GM10248 (cell line): ENCODE results near the gene PSTPIP1.
A peak's percentile ranks its signal among the peaks of the same experiment; 100 is the strongest.

Source experiments
- CTCF ChIA-PET: fragments of 300-600 bp; sonication (Branson Sonifier 250); formaldehyde crosslinking; extraction: SDS; loops from one replicate; lab custom pipeline; 2021; ENCODE audit warnings: antibody characterized with exemption; lab: Yijun Ruan, JAX
- POLR2A ChIA-PET: fragments of 350-650 bp; sonication (Branson Sonifier 250); formaldehyde crosslinking; extraction: SDS; loops from one replicate; lab custom pipeline; 2020; ENCODE audit warnings: antibody characterized with exemption; lab: Yijun Ruan, JAX
- DNase-seq: peaks from one replicate; pipeline ENCODE4 v3.0.0; 2012; ENCODE audit errors: extremely low spot score
- TF ChIP-seq, protein P1 (sequence below): IDR thresholded peaks from 2 replicates; pipeline ENCODE4 v1.5.1; 2012; ENCODE audit warnings: mild to moderate bottlenecking, low read depth; ENCODE audit errors: extremely low read depth, missing control alignments, control extremely low read depth

The PSTPIP1 gene

DNA sequence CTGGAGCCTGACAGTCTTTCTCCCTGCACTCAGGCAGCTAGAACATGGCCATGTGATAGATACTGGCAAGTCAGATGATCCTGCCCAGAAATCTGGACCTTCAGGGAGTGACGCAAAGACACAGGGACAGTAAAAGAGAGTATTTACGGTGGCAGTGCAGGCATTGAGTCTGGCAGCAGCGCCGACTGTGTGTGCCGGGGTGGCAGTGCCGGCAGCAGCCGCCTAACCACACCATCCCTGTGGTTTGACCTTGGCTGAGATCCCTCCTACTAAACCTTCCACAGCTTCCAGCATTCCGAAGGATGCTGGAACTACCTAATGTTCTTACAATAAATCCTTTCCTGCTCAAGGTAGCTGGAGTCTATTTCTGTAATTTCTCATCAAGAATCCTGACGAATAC, 80.6 kb downstream of the PSTPIP1 start:
- ChIA-PET POLR2A (no interaction called here), CTCF (no interaction called here)
- TF ChIP-seq, protein P1, sequence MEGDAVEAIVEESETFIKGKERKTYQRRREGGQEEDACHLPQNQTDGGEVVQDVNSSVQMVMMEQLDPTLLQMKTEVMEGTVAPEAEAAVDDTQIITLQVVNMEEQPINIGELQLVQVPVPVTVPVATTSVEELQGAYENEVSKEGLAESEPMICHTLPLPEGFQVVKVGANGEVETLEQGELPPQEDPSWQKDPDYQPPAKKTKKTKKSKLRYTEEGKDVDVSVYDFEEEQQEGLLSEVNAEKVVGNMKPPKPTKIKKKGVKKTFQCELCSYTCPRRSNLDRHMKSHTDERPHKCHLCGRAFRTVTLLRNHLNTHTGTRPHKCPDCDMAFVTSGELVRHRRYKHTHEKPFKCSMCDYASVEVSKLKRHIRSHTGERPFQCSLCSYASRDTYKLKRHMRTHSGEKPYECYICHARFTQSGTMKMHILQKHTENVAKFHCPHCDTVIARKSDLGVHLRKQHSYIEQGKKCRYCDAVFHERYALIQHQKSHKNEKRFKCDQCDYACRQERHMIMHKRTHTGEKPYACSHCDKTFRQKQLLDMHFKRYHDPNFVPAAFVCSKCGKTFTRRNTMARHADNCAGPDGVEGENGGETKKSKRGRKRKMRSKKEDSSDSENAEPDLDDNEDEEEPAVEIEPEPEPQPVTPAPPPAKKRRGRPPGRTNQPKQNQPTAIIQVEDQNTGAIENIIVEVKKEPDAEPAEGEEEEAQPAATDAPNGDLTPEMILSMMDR, result no peak
- no peak for DNase-seq

DNA sequence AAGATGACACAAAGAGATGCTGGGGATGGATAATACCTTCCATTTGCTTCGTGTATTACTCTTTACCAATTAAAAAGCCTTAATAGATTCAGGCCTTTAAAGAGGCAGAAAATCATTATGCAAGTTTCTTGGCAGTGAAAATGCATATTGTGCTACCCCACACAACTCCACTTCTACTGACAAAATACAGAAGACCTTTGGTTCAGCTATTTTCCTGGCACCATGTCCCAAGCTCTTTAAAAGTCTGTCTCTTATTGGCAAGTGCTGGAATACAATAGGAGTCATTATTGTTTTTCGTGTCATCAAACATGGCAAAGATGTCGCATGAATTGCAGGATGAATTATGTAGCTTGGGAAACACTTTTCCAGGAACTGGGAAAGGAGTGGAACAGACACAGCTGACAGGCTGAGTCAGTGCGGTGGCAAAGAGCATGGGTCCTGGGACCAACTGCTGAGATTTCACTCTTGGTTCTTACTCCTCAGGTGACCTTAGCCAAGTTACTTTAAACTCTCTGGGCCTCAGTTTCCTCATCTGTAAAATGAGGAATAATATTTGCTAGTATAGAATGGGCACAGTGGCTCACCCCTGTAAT, 81.5 kb downstream of the PSTPIP1 start:
- TF ChIP-seq, protein P1, result no peak
- DNase-seq, result no peak
- ChIA-PET POLR2A (no interaction called here), CTCF (interaction anchor here (1.1 kb wide), 1 partner anchor 19 kb away, joined by 3 read pairs; no protein-coding TSS in a partner anchor)

DNA sequence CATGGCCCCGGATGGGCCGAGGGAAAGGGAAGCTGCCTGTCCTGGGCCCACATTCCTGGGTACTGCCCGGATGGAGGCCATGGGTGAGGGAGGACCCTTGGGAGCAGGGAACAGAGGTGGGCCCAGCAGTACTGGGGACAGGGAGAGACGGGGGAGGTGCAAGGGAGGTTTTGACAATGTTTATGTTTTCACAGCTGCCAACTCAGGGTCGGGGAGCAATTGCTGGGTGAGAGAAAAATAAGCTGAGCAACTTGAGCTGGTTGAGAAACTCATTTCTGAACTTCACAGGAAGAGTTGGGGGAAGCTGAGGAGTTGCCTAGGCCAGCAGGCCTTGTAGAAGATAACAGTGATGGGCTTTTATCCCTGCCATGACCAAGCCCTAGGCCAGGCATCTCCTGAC, 87.0 kb downstream of the PSTPIP1 start:
- POLR2A ChIA-PET, result no interaction called here
- TF ChIP-seq, protein P1, result no peak
- CTCF ChIA-PET, result interaction anchor here (1.4 kb wide), 1 partner anchor 27 kb away, joined by 3 read pairs; no protein-coding TSS in a partner anchor
- no peak for DNase-seq

DNA sequence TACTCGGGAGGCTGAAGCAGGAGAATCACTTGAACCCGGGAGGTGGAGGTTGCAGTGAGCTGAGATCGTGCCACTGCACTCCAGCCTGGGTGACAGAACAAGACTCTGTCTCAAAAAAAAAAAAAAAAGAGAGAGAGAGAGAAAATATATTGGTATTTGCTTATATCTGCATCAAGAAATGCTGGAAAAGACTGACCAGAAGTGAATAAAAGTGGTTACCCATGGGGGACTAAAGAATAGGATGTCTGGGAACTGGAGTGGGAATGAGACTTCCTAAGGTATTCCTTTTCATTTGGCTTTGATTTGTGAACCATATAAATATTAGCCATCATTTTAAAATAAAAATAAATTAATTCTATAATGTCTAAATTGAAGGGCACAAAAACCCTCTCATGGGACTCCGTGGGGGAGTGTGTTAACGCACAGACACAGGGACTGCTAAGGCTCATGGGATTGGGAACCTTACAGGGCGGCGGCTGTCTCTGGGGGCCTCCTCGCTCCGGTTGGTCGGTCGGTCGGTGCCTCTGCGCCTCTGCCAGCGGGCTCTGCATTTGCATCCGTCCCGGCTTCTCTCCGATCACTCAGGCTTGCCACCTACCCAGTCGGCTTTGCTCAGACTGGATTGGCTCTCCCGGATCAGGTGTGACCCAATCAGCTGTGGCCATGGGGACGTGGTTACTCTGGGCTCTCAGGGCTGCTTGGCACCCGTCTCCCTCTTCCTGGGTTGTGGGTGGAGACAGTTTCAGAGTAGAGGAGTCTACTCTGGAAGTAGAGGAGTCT, 88.6 kb downstream of the PSTPIP1 start:
- peak; percentile 72 for DNase-seq
- CTCF ChIA-PET, result no interaction called here
- POLR2A ChIA-PET, result no interaction called here
- TF ChIP-seq, protein P1, result no peak

DNA sequence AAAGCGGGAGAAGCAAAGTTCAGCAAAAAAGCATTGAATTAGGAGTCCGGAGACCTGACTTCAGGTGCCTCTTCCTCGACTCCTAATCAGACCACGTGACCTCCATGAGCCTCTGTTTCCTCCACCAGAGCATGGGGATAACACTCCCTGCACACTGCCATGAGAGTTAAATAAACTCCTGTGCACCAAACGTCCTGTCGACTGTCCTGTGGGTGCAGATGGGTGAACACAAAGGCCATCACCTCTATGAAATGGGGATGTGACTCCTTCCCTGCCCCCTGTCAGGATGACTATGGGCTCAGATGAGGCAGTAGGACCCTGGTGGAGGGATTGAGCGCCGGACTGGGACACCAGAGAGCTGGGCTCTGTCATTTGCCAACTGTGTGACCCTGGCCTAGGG, 89.5 kb downstream of the PSTPIP1 start:
- ChIA-PET CTCF (interaction anchor here (0.9 kb wide), 1 partner anchor 413 kb away, joined by 3 read pairs; no protein-coding TSS in a partner anchor), POLR2A (no interaction called here)
- DNase-seq, result no peak

DNA sequence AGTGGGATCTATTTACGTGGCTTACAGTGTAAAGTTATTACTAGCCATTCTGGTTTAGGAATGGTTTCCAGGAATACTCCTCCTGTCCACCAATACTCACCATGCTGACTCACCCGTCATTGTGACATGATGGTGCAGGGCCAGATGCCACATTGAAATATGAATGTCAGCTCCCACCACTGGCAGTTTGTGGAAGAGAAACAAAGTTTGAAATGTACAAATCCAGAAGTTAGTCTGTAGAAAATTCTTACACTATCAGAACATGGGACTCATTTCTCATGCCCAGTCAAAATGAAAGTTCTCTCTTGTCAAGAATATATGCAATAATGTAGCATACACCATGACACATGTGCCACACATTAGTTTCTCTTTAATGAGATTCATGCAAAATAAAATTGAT, 90.4 kb downstream of the PSTPIP1 start:
- ChIA-PET POLR2A (no interaction called here), CTCF (interaction anchor here (0.9 kb wide), 1 partner anchor 412 kb away, joined by 3 read pairs; no protein-coding TSS in a partner anchor)
- DNase-seq, result peak; percentile 38
- TF ChIP-seq, protein P1, result no peak

More for the DNA sequence above, 89.5 kb downstream of the PSTPIP1 start:
- TF ChIP-seq, protein P1, result no peak
